ENCODE measurements around the gene GTF2I.

GRCh38 chr7:74683799-74684198 lies 26.3 kb downstream of the GTF2I start:
- TF ChIP-seq CTCF (IDR thresholded peaks at IDR 0.05), result no peak
- no peak for TF ChIP-seq POLR2A (IDR thresholded peaks at IDR 0.05)
